H7 (cell line): ENCODE results near the gene PM20D1. TPM values are rescaled to one million over a fixed set of nuclear protein-coding genes. Genes with fewer than 3 reads are reported as not detected.
A peak's percentile ranks its signal among the peaks of the same experiment; 100 is the strongest.
"Not testable (repeated sequence)": the region's sequence is repeated elsewhere in the genome, so short reads cannot be mapped to it uniquely, and the experiment has no call there.

Source experiments
- DNase-seq: peaks from one replicate; pipeline ENCODE4 v3.0.0; 2012
- H3K27me3 ChIP-seq: 2 replicates; pipeline ENCODE4 v1.6.0; 2011; ENCODE audit warnings: mild to moderate bottlenecking, low read length; ENCODE audit not compliant: control insufficient read depth, insufficient read depth
- H3K36me3 ChIP-seq: replicated peaks from 2 replicates; pipeline ENCODE4 v1.5.1; 2011; ENCODE audit warnings: low read length; ENCODE audit not compliant: control insufficient read depth, insufficient read depth
- H3K4me3 ChIP-seq: 2 replicates; pipeline ENCODE4 v1.5.1; 2011; ENCODE audit warnings: low read depth, mild to moderate bottlenecking, control low read depth, low read length, moderate library complexity; ENCODE audit not compliant: insufficient read depth
- total RNA-seq: library from RNA; depleted of rRNA; stranded (reverse); fragments of >200 nt; shearing (Covaris generic); gene quantifications from 2 replicates; pipeline ENCODE4 v1.2.3, GENCODE V29; 2014

The PM20D1 gene
- total RNA-seq, 1 experiment from 2014 or later: not detected

GRCh38 chr1:205826016-205826806 lies 23.7 kb downstream of the PM20D1 start:
- DNase-seq: no peak
- H3K27me3 ChIP-seq: peaks cover 2% of the 10 kb centered on the region; the same call in 1 of the 2 replicates
- no peak overlapping the region for H3K4me3 ChIP-seq

GRCh38 chr1:205824180-205824579 lies 25.8 kb downstream of the PM20D1 start:
- Histone ChIP-seq H3K4me3 (no peak overlapping the region), H3K36me3 (no peaks in the 10 kb centered on the region), H3K27me3 (peaks cover 2% of the 10 kb centered on the region; the same call in 1 of the 2 replicates)
- no peak for DNase-seq

More at GRCh38 chr1:205826016-205826806, 23.7 kb downstream of the PM20D1 start:
- no peaks in the 10 kb centered on the region for H3K36me3 ChIP-seq

GRCh38 chr1:205823260-205823659 lies 26.7 kb downstream of the PM20D1 start:
- not testable (repeated sequence) for H3K27me3 ChIP-seq, H3K4me3 ChIP-seq, DNase-seq, H3K36me3 ChIP-seq

GRCh38 chr1:205822397-205822796 lies 27.5 kb downstream of the PM20D1 start:
- Histone ChIP-seq H3K36me3 (no peaks in the 10 kb centered on the region), H3K4me3 (no peak overlapping the region), H3K27me3 (peaks cover 2% of the 10 kb centered on the region; the same call in 1 of the 2 replicates)
- no peak for DNase-seq

GRCh38 chr1:205817988-205818387 lies 31.9 kb downstream of the PM20D1 start:
- no peak for DNase-seq
- Histone ChIP-seq H3K4me3 (no peak overlapping the region), H3K36me3 (no peaks in the 10 kb centered on the region), H3K27me3 (peaks cover 8% of the 10 kb centered on the region)

GRCh38 chr1:205817364-205817763 lies 32.6 kb downstream of the PM20D1 start:
- H3K4me3 ChIP-seq: no peak overlapping the region
- peaks cover 8% of the 10 kb centered on the region for H3K27me3 ChIP-seq
- DNase-seq: no peak
- H3K36me3 ChIP-seq: no peaks in the 10 kb centered on the region

- DNase-seq: no peak
- Histone ChIP-seq H3K4me3 (peak overlapping the region; percentile 80), H3K27me3 (peaks cover 8% of the 10 kb centered on the region), H3K36me3 (peaks cover 9% of the 10 kb centered on the region)
Observed at GRCh38 chr1:205813755-205814058, 36.2 kb downstream of the PM20D1 start.

GRCh38 chr1:205812878-205813754 lies 36.8 kb downstream of the PM20D1 start, which contains the start of gene SLC41A1:
SLC41A1 (minus strand) TSS chr1:205813198; CDS start chr1:205810441, 2,757 bp downstream.
- peak; percentile 99 for DNase-seq
- Histone ChIP-seq H3K4me3 (peak within 1 kb of the TSS; percentile 80), H3K36me3 (peaks cover 9% of the 10 kb centered on the region), H3K27me3 (peaks cover 8% of the 10 kb centered on the region)

GRCh38 chr1:205812271-205812877 lies 37.6 kb downstream of the PM20D1 start:
- Histone ChIP-seq H3K36me3 (peaks cover 9% of the 10 kb centered on the region), H3K4me3 (peak overlapping the region; percentile 80), H3K27me3 (peaks cover 8% of the 10 kb centered on the region)
- peak; percentile 89 for DNase-seq

- H3K27me3 ChIP-seq: peaks cover 8% of the 10 kb centered on the region
- peaks cover 9% of the 10 kb centered on the region for H3K36me3 ChIP-seq
- H3K4me3 ChIP-seq: peak overlapping the region; percentile 80; the same call in 1 of the 2 replicates
- no peak for DNase-seq
Observed at GRCh38 chr1:205811660-205812059, 38.3 kb downstream of the PM20D1 start.

GRCh38 chr1:205810448-205811157 lies 39.3 kb downstream of the PM20D1 start:
- Histone ChIP-seq H3K27me3 (peaks cover 8% of the 10 kb centered on the region), H3K36me3 (peaks cover 9% of the 10 kb centered on the region), H3K4me3 (no peak overlapping the region)
- peak; percentile 72 for DNase-seq

- peaks cover 8% of the 10 kb centered on the region for H3K27me3 ChIP-seq
- H3K4me3 ChIP-seq: no peak overlapping the region
- no peak for DNase-seq
- H3K36me3 ChIP-seq: peaks cover 9% of the 10 kb centered on the region
Observed at GRCh38 chr1:205809942-205810345, 40.0 kb downstream of the PM20D1 start.

- no peak for DNase-seq
- H3K4me3 ChIP-seq: no peak overlapping the region
- peaks cover 7% of the 10 kb centered on the region for H3K27me3 ChIP-seq
- peaks cover 9% of the 10 kb centered on the region for H3K36me3 ChIP-seq
Observed at GRCh38 chr1:205809469-205809868, 40.5 kb downstream of the PM20D1 start.
